T-helper 9 cell (primary cell): ENCODE data around the gene SLC46A1.

Experiments used
- DNase-seq: peaks from one replicate; pipeline ENCODE4 v3.0.0-alpha.2; 2020

The SLC46A1 gene

DNA sequence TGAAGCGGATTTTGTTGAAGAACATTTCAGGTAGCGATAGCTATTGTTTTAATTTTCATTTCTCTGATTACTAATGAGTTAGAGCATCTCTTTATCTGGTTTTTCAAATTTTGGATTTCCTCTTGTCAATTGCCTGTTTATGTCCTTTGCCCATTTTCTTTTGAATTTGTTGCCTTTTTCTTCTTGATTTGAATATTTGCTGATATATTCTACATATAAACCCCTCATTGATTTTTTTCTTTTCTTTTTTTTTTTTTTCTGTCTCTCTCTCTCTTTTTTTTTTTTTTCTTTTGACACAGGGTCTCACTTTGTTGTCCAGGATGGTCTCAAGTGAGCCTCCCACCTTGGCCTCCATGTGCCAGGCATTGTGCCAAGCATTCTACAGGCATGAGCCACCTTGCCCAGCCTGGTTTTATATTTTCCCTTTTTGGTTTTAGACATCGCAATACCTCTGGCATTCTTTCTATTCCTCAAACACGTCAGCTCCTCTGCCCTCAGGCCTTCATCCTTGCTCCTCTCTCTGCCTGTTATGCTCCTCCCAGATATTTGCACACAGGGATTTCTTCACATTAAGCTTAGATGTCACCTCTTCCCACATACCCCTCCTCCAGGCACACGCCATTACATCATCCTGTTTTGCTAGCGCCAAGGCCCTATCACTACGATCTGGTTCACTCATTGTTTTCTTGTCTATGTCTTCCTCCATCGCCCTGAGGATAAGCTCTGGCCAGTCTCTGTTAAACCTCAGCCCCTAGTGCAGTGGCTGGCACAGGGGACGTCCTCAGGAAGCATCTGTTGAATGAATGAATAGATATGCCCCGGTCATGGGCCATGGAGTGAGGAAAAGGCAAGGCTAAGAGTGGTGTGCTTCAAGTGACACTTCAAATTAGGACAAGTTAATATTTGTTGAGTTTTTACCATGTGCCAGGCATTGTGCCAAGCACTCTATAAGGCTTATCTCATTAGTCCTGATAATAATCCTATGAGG, 25.9 kb downstream of the SLC46A1 start:
- DNase-seq: no peak

DNA sequence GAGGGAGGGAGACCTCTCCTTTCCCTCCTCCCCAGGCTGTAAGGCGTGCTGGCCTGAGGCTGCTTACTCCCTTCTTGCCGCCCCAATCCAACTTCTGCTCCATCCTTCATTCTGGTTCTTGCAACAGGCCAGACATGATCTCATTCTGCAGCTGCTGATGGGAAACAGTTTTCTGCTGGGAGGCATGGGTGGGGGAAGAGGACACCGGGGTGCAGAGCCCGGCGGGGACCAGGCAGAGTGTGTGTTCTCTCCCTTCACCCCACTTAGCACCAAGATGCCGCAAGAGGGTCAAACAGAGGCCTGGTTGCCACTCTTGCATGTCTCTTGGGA, 33.1 kb downstream of the SLC46A1 start:
- DNase-seq: no peak

DNA sequence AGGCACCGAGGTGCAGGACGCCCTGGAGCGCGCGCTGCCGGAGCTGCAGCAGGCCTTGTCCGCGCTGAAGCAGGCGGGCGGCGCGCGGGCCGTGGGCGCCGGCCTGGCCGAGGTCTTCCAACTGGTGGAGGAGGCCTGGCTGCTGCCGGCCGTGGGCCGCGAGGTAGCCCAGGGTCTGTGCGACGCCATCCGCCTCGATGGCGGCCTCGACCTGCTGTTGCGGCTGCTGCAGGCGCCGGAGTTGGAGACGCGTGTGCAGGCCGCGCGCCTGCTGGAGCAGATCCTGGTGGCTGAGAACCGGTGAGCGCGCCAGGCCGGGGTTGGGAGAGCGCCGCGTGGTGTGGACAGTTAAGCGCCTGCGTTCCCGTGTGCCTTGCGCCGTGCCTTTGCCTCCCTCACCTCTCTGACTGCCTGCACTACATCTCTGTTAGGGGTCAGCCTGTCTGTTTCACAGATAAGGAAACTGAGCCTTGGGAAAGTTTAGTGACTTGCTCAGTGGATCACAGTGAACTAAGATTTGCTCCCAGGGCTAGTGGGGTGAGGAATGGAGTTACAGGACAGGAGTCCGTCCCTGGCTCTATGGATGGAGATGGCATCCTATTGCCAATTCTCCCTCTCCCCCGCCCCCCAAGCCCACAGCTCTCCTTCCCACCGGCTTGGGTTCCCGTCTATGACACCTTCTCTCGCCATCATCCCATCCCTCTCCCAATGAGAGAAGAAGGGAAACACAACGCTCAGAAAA, 33.6 kb downstream of the SLC46A1 start:
- DNase-seq: no peak

DNA sequence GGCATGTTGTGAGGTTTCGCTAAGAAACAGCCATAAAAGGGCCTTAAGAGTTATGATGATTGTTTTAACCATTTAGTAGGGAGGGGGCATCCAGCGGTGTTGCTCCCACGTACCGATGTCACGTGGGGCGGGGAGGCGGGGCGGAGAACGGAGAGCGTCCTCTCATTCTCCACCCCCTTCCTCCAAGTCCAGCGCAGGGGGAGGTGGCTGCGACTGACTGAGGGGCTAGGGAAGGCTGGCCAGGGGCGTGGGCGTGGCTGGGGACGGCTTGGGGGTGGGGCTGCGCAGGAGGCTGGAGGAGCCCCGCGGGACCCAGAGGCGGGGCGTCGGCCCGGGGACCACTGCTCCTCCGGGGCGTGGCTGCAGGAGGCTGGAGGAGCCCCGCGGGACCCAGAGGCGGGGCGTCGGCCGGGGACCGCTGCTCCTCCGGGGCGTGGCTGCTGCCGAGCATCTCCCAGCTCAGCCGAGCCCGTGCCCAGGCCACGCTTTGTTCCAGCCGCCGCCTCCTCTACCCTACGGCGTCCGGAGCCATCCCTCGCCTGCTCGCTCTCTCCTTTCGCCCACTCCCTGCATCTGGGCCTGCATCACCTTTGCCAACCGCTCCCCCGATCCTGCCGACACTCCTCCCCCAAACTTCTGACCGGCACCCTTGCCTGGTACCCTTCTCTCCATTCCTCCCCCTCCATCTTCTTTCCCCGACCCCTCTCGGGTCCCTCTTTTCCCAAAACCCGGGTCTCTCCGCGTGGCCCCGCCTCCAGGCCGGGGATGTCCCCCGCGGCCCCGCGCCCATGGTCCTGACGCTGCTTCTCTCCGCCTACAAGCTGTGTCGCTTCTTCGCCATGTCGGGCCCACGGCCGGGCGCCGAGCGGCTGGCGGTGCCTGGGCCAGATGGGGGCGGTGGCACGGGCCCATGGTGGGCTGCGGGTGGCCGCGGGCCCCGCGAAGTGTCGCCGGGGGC, 34.5 kb downstream of the SLC46A1 start, which contains the start of gene SARM1:
Gene SARM1 (plus strand): TSS at position 450 of the 958 bp plus-strand sequence. CDS start 339 bp downstream, at position 789.
- DNase-seq: peak; percentile 68

DNA sequence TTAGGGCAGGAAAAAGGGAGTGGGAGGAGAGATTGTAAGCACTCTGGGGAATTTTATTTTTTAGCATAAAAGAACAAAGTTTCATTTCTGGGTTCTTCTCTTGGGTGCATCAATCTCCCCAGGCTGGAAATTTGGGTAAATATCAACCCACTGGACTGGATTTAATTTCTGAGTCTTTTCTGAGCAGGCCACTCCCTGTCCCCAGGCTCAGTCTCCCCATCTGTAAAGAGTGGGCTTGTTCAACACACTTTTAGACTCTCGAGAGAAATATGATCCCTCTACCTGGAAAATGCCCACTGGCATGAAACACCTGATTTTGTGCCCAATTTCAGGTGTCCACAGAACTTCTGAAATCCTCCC, 35.3 kb downstream of the SLC46A1 start:
- no peak for DNase-seq

DNA sequence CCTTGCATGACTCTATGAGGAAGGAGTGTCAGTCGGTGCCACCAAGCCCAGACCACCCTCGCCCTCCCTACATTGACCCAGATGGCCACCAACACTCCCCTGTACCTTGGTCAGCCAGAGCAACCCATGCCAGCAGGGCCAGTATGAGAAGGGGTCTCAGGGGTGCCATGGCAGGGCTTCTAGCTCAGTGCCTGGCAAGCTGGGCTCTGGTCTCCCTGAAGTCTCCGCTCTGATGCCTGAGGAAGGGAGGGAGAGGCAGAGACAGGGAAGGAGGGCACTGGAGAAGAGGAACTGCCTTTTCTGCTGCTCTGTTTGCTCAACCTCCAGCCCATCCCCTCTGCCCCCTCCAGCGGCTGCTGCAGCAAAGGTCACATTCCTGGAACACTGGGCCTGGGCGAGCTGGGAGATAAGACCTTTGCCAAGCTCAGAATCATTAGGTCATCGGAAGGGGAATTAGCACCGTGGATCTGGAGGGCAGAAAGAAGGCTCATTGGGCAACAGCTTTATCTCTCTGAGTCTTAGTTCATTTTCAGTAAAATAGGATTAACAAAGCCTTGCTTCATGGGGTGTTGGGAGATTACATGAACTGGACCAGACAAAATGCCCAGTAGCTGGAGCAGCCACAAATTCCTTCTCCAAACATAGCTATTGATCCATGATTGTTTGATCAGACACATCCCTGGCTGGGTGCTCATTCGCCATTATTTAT, 35.8 kb downstream of the SLC46A1 start, which contains the start of gene VTN:
Gene VTN (minus strand): TSS at position 273 of the 709 bp plus-strand sequence. CDS start 104 bp downstream, at position 169.
- DNase-seq: no peak

DNA sequence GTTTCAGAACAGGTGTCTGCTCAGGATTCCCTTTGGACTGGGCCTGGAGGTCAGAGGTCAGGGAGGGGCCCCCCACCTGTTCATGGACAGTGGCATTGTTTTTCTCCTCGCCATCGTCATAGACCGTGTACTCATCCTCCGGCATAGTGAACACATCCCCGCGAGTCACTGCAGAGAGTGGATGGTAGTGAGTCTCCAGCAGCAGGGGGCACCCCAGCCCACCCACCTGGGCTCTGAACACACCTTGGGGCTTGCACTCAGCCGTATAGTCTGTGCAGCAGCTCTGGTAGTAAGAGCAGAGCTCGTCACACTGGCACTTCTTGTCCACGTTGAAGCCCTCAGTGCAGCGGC, 36.4 kb downstream of the SLC46A1 start:
- no peak for DNase-seq

DNA sequence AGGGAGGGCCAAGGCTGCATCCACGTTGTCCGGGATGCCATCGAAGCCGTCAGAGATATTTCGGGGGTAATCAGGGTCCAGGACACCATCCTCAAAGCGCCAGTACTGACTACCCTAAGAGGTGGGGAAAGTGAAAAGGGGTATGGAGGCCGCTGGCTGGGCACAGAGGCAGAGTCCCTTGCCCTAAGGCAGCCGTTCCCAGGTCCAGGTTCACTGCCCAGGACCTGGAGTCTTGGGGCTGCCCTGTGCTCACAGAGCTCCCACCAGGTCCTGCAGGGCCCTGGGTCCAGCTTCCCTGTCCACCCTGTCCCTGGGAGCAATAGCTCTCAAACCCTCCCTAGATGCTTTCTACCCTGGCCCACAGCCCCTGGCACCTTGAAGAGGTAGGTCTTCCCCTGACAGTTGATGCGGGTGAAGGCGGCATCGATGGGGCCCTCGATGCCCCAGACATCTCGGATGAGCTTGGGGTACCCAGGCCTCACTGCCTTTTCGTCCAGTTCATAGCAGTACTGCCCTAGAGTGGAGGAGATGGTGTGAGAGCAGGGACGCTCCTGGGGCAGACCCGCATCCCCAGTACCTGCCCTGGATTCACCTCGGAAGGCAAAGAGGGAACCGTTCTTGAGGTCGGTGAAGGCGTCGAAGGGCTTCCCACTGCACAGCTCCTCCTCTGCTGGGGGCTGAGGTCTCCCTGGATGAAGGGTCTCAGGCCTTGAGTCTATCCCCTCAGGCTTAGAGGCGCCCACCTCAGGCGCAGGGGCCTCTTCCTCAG, 36.9 kb downstream of the SLC46A1 start:
- DNase-seq: no peak

DNA sequence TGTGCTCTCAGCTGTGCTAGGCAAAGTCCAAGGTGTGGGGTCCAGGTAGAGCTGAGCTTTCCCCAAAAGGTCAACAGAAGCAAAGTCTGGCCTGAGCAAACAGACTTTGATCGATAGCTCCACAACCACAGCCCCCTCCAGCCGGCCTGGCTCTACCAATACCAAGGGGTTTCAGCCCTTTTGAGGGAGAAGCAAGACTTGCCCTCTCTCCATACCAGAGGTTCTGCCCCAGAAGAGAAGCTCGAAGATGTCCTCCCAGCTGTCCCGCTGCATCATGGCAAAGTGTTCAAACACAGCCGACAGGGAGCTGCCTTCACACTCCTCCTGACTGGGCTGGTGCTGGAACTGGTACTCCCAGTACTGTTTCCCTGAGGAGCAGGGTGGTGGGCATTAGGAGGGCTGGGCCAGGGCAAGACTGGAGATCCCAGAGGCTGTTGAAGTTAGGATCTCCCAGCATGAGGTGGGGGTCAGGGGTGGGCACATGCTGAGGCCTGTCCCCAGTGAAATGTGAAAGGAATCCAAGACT, 37.6 kb downstream of the SLC46A1 start:
- DNase-seq: no peak

DNA sequence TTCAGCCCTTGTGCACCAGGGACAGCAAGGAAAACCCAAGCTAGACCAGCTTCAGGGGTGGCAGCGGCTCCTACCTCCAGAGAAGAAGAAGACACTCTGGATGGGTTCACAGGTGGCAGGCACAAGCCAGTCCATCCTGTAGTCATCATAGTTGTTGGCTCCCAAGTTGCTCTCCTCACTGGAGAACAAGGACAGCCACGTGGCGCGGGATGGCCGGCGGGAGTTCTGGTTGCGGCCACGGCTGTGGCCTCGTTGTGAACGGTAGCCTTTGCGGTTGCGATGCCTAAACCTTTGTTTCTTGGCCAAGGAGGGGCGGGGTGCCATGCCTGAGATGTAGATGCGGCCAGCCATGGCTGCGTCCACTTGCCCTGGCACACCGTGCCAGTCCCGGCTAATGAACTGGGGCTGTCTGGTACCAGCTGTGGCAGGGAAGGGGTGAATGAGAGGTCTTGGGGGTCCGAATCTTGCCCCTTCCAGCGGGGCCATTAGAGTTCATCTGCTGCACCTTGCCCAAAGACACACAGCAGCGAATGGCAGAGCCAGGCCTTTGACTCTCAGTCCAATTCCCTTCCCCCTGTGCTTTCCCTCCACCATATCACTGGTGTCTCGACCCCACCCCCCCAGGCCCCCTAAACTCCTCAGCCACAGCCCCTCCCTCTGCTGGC, 38.2 kb downstream of the SLC46A1 start:
- DNase-seq: no peak

DNA sequence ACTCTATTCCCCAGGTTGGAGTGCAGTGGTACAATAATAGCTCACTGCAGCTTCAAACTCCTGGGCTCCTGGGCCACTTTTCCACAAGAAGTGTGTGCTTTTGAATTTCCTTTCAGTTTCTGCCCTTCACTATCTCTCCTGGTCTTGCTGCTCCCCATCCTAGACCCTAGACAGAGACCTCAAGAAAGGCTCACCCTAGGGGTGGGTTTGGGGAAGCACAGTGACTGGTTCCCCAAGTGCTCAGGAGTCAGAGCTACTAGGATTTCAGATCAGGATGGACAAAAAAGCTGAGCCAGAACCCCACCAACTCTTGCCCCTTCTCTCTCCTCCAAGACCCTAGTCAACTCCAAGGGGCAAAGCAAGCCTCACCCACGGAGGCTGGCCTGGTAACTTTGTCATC, 39.4 kb downstream of the SLC46A1 start:
- no peak for DNase-seq

DNA sequence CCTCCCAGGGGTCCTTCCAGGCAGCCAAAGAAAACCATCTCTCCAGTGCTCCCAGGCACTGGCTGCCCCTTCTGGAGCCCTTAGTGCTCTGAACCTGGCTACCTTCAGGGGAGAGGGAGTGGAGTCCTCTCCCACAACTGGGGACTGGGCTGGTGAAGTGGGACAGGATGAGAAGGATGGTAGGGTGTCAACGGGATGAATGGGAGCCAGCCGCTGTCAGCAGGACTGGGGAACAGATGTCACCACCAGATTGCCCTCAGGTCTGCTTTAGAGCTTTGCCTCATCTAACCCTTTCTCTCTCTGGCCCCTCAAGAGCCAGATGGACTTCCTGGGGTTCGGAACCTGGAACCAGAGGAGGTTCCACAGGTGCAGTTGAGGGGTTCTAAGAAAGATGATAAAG, 40.5 kb downstream of the SLC46A1 start:
- no peak for DNase-seq

DNA sequence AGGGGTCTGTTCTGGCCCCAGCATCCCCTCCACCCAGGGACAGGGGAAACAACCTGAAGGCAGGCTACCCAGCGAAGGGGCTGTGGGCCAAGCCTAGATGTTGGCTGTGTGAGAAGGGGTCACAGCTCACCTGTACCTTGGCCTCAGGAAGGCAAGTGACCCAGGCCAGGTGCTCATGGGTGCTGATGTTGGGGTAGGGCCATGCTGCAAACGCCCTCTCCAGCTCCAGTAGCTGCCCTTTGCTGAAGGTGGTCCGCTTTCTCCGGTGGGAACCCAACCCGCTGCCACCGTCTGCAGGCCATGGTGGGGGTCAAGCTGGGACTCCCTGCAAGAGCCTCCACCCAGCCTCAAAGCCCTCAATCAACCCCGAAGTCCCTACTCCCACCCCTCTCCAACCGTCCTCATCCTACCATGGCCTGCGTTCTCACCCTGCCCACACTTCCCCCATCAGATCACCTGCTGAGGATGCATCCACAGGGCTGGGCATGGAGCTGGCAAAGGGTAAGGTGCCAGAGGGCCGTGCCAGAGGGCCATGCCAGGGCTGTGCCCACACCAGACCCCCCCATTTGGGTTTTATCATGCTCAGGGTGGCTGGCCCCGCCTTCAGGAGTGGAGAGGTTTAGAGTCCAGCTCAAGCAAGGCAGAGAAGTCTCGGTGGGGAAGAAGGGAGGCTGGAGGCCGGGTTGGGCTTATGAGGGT, 41.2 kb downstream of the SLC46A1 start, which contains the start of gene SEBOX:
Gene SEBOX (minus strand): TSS at position 535 of the 699 bp plus-strand sequence. CDS start 48 bp downstream, at position 487.
- no peak for DNase-seq

DNA sequence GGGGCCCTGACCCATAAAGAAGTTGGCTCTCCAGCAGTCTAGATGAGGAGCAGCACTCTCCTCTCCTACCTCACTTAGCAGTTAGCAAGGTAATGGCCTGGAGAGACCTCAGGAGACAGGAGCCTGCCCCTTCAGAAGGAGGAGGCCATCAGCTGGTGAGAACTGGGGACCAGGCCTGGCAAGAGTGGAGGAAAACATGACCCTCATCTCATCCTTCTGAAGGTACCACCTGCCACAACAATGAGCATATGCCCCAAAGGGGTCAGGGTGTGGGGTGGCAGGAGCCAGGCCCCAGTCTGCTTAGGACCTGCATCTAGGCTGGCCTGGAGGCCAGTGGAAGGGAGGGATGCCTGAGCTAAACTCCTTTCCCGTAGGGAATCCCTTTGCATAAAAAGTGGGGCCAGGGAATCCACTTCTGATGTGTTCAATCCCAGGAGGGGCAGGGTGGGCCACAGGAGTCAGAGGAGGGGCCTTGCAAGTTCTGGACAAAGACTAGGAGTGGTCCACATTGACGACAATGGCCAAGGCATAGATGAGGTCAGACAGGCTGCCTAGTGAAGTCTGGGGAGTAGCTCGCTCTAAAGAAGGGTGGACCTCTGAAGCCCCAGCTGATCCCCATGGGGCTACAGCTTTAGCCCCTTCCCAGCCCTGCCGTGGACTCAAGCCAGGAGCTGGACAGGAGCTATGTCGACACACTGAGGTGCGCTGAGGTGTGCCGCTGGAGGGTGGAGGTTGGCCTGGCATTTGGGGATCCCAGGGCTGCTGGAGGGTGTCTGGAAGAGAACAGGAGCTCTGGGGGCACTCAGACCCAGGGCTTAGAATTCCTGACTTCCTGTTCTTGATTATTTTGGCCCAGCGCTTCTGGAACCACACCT, 42.0 kb downstream of the SLC46A1 start:
- no peak for DNase-seq

DNA sequence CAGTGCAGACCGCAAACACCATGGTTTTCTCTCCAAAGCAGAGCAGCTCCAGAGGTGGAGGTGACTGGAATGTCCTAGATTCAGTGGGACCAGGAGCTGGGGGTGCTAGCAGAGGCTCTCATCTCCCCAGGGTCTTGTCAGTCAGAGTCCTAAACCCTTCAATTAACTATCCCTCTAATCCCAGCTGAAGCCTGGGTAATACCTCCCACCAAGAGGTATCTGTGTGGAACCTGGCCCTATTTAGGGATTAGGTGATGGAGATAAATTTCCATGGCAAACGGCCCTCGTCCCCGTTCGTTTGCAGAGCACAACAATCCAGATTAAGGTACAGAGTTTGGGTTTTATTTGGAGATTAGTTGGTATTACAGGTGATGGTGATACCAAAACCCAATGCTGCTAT, 42.8 kb downstream of the SLC46A1 start:
- DNase-seq: no peak

DNA sequence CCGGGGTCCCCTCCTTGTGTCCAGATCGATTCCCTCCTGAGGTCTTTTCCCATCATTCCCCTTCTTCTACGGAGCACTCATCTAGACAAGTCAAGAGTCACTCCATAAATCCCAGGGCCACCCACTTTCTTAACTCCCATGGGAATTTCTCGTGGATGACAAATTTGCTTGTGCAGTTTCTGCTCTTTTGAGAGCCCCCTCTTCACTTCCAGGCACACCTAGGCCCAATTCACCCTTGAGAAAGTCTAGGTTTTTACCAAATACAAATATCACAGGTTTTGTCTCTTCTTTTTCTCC, 48.2 kb downstream of the SLC46A1 start:
- no peak for DNase-seq

DNA sequence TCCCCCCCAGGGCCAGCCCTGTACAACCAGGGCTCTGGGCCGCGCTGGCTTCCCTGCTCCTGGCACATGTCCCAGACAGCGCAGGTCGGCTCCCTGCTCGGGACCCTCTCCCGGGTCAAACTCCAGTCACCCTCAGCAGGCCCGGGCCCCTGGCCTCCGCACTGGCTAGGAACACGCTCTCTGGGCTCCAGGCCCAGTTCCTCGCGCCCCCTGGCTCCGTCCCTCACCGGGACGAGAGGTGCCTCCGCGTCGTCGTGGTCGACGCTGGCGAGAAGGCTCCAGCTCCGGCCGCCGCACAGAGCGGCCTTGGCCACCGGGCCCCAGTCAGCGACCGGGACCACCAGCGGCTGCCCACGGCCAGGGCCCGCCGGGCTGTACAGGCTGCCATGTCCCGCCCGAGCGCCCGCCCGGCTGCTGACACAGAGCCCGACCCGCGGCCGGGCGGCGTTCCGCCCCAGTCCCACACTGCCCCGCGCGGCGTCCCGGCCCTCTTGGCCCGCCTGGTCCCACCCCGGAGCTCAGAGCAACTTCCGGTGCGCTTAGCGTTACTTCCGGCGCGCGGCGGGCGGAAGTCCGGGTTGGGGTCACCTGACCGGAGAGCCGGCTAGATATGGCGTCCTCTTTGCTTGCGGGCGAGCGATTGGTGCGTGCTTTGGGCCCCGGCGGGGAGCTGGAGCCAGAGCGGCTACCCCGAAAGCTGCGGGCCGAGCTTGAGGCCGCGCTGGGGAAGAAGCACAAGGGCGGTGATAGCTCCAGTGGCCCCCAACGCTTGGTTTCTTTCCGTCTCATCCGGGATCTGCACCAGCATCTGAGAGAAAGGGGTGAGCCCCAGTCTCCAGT, 48.7 kb downstream of the SLC46A1 start, which contains the start of gene POLDIP2:
Gene POLDIP2 (minus strand): TSS at position 467 of the 840 bp plus-strand sequence. CDS start 79 bp downstream, at position 388.
- DNase-seq: peak; percentile 92

DNA sequence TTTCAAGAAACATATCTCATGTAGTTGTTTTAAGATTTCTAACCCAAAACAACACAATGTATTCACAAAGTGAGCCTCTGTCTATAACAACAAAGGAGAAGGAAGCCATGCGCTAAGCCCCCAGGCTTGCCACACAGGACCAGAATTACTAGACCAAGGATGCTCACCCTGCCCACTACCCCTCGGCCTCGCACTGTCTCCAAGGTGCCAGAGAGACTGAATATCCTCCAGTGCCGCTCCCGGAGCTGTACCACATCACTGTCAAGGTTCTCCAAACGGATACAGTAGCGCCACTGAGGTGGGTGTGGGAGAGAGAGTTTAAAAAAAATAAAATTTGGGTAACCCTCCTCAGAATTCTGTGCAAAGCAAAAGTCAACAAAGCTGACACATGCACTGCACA, 55.7 kb downstream of the SLC46A1 start:
- DNase-seq: no peak
